ENCODE measurements around the gene BPIFB3.

BPIFB3 gene

GRCh38 chr20:33014336-33015113 lies 39.2 kb upstream of the BPIFB3 start:
- H3K9me3 ChIP-seq (ENCODE audit: control insufficient read depth, low read length), result no peaks in the 10 kb centered on the region
- no peaks in the 10 kb centered on the region for H3K79me2 ChIP-seq
- H3K27me3 ChIP-seq (ENCODE audit: control insufficient read depth, insufficient read depth, low read length), result no peaks in the 10 kb centered on the region
- no peak overlapping the region for H3K9ac ChIP-seq
- no peak overlapping the region for H3K4me2 ChIP-seq (ENCODE audit: low read length)
- no peak overlapping the region for H2AFZ ChIP-seq
- no peaks in the 10 kb centered on the region for H3K36me3 ChIP-seq (ENCODE audit: control insufficient read depth, insufficient read depth, low read length)
- H3K4me1 ChIP-seq, result no peaks in the 10 kb centered on the region
- TF ChIP-seq CTCF (IDR thresholded peaks at IDR 0.05), result no peak
- H3K4me3 ChIP-seq (ENCODE audit: low read depth, low read length), result no peak overlapping the region
- no peak overlapping the region for H3K27ac ChIP-seq

- H3K79me2 ChIP-seq, result no peaks in the 10 kb centered on the region
- no peak overlapping the region for H2AFZ ChIP-seq
- no peaks in the 10 kb centered on the region for H3K27me3 ChIP-seq (ENCODE audit: control insufficient read depth, insufficient read depth, low read length)
- no peaks in the 10 kb centered on the region for H3K4me1 ChIP-seq
- H3K4me3 ChIP-seq (ENCODE audit: low read depth, low read length), result no peak overlapping the region
- H3K27ac ChIP-seq, result no peak overlapping the region
- no peak overlapping the region for H3K9ac ChIP-seq
- H3K36me3 ChIP-seq (ENCODE audit: control insufficient read depth, insufficient read depth, low read length), result no peaks in the 10 kb centered on the region
- H3K4me2 ChIP-seq (ENCODE audit: low read length), result no peak overlapping the region
- TF ChIP-seq CTCF (IDR thresholded peaks at IDR 0.05), result no peak
- H3K9me3 ChIP-seq (ENCODE audit: control insufficient read depth, low read length), result no peaks in the 10 kb centered on the region
These were observed 38.6 kb upstream of the BPIFB3 start for GRCh38 chr20:33015114-33015484.

- no peak overlapping the region for H3K27ac ChIP-seq
- H3K9ac ChIP-seq, result no peak overlapping the region
- H3K9me3 ChIP-seq (ENCODE audit: control insufficient read depth, low read length), result no peaks in the 10 kb centered on the region
- no peak for TF ChIP-seq CTCF (IDR thresholded peaks at IDR 0.05)
- H3K36me3 ChIP-seq (ENCODE audit: control insufficient read depth, insufficient read depth, low read length), result no peaks in the 10 kb centered on the region
- no peak overlapping the region for H3K4me2 ChIP-seq (ENCODE audit: low read length)
- H3K79me2 ChIP-seq, result no peaks in the 10 kb centered on the region
- H3K4me1 ChIP-seq, result no peaks in the 10 kb centered on the region
- no peak overlapping the region for H3K4me3 ChIP-seq (ENCODE audit: low read depth, low read length)
- no peaks in the 10 kb centered on the region for H3K27me3 ChIP-seq (ENCODE audit: control insufficient read depth, insufficient read depth, low read length)
- H2AFZ ChIP-seq, result no peak overlapping the region
These were observed 37.8 kb upstream of the BPIFB3 start for GRCh38 chr20:33015700-33016580.

GRCh38 chr20:33016581-33017109 lies 37.1 kb upstream of the BPIFB3 start:
- H3K36me3 ChIP-seq (ENCODE audit: control insufficient read depth, insufficient read depth, low read length), result no peaks in the 10 kb centered on the region
- no peaks in the 10 kb centered on the region for H3K27me3 ChIP-seq (ENCODE audit: control insufficient read depth, insufficient read depth, low read length)
- no peak for TF ChIP-seq CTCF (IDR thresholded peaks at IDR 0.05)
- H2AFZ ChIP-seq, result no peak overlapping the region
- no peaks in the 10 kb centered on the region for H3K79me2 ChIP-seq
- no peak overlapping the region for H3K4me3 ChIP-seq (ENCODE audit: low read depth, low read length)
- H3K4me1 ChIP-seq, result no peaks in the 10 kb centered on the region
- H3K9ac ChIP-seq, result no peak overlapping the region
- no peaks in the 10 kb centered on the region for H3K9me3 ChIP-seq (ENCODE audit: control insufficient read depth, low read length)
- H3K4me2 ChIP-seq (ENCODE audit: low read length), result no peak overlapping the region
- H3K27ac ChIP-seq, result no peak overlapping the region
